Neural progenitor cell (in vitro differentiated cells): ENCODE data around the gene RPS6KA2.

Experiments used
- EZH2phosphoT487 ChIP-seq: fragments of 200-600 bp; sonication (generic); IDR thresholded peaks from 2 replicates; pipeline ENCODE4 v1.6.1; 2017; ENCODE audit warnings: antibody characterized with exemption
- TF ChIP-seq, protein P1 (sequence below): fragments of 200-600 bp; sonication (generic); IDR thresholded peaks from 2 replicates; pipeline ENCODE4 v1.5.1; 2017; ENCODE audit warnings: antibody characterized with exemption, mild to moderate bottlenecking

DNA sequence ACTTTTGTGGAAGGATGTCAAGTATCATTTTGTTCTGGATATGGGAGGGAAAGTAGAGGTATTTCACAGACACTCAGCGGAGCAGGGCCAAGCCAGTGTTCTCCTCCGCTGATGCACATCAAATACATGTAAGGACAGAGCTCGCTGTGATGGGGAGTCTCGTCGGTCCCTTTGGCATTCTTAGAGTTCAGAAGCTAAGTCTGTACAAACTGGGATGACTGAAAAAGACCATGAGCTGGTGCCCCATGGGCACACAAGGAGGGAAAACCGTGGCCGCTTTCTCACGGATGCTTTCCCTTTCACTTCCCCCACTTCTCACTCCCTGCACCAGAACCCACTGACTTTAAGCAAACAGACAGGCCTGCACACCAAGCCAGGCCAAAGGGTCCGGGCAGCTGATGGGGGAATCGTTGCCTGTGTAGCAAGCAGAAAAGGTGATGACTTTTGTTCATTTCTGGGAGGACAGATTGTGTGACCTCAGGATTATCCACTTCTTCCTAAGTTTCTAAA is 216.6 kb downstream of the RPS6KA2 start:
- TF ChIP-seq, protein P1, sequence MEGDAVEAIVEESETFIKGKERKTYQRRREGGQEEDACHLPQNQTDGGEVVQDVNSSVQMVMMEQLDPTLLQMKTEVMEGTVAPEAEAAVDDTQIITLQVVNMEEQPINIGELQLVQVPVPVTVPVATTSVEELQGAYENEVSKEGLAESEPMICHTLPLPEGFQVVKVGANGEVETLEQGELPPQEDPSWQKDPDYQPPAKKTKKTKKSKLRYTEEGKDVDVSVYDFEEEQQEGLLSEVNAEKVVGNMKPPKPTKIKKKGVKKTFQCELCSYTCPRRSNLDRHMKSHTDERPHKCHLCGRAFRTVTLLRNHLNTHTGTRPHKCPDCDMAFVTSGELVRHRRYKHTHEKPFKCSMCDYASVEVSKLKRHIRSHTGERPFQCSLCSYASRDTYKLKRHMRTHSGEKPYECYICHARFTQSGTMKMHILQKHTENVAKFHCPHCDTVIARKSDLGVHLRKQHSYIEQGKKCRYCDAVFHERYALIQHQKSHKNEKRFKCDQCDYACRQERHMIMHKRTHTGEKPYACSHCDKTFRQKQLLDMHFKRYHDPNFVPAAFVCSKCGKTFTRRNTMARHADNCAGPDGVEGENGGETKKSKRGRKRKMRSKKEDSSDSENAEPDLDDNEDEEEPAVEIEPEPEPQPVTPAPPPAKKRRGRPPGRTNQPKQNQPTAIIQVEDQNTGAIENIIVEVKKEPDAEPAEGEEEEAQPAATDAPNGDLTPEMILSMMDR: no peak
- no peak for TF ChIP-seq EZH2phosphoT487
